NCI-H510A treated with DMSO at 0.1 percent for 48 hours (cell line): ENCODE data around the gene SPTLC1.
"Not testable (repeated sequence)": the region's sequence is repeated elsewhere in the genome, so short reads cannot be mapped to it uniquely, and the experiment has no call there.

Experiments used
- DNase-seq: peaks from one replicate; lab custom pipeline; 2025; lab: John Stamatoyannopoulos, UW

Gene SPTLC1

DNA sequence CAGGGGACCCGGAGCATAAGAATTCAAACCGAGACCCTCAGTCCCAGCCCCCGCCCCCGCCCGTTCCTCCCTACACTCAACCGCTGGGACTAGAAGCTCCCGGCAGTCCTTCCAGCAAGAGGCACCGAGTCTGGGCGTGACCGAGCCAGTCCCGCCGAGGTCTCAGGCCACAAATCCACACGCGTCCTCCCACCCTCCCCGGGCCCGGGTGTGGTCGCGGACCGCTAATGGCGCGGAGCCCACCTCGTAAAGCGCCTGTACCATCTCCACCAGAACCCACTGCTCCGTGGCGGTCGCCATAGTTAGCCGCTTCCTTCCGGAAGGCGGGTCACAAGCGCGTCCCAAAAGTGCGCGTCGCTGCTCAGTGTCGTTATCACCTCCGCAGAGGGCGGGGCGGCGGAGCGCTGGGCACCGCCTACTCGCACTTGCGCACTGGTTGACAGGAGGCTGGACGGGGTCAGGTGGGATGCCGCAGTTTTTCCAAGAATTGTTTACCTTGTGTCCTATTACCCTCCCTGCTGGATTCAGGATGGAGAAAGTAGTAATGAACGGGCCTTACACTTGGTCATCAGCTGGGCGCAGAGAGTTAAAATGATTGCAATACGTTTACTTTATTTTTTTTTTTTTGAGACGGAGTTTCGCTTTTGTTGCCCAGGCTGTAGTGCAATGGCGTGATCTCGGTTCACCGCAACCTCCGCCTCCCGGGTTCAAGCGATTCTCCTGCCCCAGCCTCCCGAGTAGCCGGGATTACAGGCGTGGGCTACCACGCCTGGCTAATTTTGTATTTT, at the start of gene SPTLC1:
Gene SPTLC1 (minus strand): TSS at position 343 of the 788 bp plus-strand sequence. CDS start 43 bp downstream, at position 300.
- DNase-seq = peak; percentile 93

DNA sequence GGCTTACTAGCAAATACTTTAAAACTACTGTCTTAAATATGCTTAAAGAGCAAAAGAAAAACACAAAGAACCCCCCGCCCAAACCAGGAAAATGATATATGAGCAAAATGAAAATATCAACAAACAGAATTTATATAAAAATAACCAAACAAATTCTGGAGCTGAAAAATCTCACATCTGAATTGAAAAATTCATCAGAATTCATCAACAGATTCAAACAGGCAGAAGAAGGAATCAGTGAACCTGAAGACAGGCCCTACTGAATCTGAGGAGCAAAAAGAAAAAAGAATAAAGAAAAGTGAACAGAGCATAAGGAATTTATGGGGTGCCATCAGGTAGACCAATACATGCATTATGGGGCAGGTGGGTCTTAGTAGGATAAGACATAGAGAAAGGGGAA, 49.8 kb upstream of the SPTLC1 start:
- DNase-seq = no peak

GRCh38 chr9:92164490-92164889, 49.3 kb upstream of the SPTLC1 start:
- no peak for DNase-seq

DNA sequence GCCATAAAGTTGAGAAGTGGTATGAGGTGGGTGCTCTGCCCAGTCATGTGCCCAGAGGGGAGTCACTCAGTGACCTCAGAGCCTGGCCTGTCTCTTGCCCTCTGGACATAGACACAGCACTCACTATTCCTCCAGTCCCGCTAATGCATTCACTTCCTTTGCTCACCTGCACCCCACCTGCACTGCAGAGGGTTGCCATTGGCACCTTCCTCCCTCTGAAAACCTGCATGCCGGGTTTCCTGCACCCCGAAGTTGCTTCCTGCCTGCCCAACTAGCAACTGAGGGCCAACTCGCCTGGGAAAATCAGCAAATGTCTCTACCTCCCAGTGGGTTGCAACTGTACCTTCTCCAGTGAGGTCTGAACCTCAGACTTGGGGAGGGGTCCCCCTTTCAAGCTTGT, 48.1 kb upstream of the SPTLC1 start:
- no peak for DNase-seq

- DNase-seq = no peak
Measured at GRCh38 chr9:92160786-92161185, 45.6 kb upstream of the SPTLC1 start.

DNA sequence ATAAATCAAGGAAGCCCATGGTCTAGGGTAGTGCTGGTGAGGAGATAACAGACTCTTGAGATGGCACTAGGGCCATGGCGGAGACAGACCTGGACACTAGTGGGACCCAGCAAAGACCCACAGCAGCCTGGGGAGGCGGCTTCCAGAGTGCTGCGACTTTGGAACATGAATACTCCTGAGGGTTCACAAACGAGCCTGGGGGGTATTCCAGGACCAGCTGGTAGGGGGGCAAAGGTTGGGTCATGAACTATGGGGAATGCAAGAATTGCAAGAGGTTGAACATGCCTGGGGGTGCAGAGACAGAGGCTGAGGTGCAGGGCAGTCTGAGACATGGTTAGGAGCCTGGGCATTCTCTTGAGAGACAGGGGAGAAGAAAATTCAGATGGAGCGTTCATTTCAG, 43.8 kb upstream of the SPTLC1 start:
- DNase-seq = no peak

- no peak for DNase-seq
Measured at GRCh38 chr9:92158097-92158601, 42.9 kb upstream of the SPTLC1 start.

DNA sequence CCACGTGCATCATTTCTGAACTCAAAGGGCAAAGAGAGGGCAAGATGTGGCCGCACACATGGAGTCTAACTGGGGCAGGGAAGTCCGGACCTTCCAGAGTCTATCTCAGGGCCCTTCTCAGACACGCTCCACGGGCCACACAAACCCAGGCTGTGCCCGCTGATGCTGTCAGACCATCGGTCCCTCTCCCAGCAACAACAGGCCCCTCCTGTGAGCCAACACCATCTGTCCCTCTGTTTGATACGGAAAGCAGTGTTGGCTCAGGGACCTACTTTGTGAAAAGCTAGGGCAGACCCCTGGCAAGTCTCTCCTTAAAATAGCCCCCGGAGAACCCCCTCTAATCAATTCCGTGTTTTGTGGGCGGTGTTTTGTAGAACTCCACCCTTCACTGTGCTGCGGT, 40.5 kb upstream of the SPTLC1 start:
- not testable (repeated sequence) for DNase-seq

GRCh38 chr9:92155221-92155620, 40.0 kb upstream of the SPTLC1 start:
- DNase-seq = no peak

- not testable (repeated sequence) for DNase-seq
Measured at GRCh38 chr9:92153466-92154415, 38.5 kb upstream of the SPTLC1 start.

GRCh38 chr9:92151691-92152393, 36.6 kb upstream of the SPTLC1 start:
- peak; percentile 18 for DNase-seq

GRCh38 chr9:92150501-92151470, 35.6 kb upstream of the SPTLC1 start:
- not testable (repeated sequence) for DNase-seq

- no peak for DNase-seq
Measured at GRCh38 chr9:92147852-92148180, 32.6 kb upstream of the SPTLC1 start.

DNA sequence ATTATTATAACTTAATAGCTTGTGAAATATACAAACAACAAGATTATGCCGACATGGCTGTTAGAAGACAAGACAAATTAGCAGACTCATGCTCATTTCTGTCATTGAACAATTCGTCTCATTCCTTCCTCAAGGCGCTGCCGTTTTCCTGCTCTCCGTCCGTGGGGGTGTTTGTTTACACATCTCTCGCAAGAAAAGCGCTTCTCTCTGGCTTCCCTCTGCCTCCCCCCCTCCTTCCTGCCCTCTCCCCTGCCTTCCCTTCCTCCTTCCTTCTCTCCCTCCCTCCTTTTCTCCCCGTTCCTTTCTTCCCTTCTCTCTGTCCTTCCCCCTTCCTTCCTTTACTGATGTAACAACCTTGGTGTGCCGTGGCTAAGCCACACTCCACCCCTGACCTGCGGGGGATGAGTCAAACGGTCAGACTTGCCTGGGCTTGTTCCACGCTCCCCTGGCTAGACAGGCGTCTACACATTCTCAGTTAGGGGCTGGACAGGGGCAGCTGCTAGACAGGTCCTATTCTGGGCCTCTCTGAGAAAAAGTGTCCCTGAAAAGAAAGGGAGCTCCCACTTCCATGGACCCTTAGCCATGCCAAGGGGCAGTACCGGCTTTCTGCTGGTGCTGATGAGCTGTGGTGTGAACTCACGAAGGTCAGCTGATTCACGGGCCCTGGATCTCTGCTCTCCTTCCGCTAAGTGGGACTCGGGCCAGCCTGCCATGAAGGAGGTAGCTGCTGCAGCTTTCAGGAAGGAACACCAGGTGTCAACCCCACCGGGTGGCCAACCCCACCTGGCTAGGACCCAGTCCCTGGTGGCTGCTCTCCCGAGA, 32.0 kb upstream of the SPTLC1 start:
- DNase-seq = peak; percentile 46

GRCh38 chr9:92146610-92147009, 31.4 kb upstream of the SPTLC1 start:
- DNase-seq = no peak

DNA sequence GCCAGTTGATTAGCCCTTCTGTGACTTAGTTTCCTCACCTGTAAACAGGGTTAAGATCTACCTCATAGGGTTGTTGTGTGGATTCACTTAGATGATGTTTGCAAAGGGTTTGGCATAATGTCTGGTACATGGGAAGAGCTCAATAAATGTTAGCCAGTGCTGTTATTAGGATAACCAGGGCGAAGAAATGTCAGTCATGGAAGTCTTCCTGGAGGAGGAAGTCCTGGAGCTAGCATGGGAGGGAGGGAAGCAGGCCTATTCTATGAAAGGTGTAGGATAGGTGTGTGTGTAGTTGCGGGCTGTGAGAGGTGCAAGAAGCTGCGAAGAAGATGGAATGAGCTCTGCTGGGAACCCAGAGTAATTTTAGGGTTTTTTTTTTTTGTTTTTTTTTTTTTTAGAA, 30.6 kb upstream of the SPTLC1 start:
- DNase-seq = not testable (repeated sequence)

GRCh38 chr9:92142329-92142728, 27.1 kb upstream of the SPTLC1 start:
- DNase-seq = no peak

DNA sequence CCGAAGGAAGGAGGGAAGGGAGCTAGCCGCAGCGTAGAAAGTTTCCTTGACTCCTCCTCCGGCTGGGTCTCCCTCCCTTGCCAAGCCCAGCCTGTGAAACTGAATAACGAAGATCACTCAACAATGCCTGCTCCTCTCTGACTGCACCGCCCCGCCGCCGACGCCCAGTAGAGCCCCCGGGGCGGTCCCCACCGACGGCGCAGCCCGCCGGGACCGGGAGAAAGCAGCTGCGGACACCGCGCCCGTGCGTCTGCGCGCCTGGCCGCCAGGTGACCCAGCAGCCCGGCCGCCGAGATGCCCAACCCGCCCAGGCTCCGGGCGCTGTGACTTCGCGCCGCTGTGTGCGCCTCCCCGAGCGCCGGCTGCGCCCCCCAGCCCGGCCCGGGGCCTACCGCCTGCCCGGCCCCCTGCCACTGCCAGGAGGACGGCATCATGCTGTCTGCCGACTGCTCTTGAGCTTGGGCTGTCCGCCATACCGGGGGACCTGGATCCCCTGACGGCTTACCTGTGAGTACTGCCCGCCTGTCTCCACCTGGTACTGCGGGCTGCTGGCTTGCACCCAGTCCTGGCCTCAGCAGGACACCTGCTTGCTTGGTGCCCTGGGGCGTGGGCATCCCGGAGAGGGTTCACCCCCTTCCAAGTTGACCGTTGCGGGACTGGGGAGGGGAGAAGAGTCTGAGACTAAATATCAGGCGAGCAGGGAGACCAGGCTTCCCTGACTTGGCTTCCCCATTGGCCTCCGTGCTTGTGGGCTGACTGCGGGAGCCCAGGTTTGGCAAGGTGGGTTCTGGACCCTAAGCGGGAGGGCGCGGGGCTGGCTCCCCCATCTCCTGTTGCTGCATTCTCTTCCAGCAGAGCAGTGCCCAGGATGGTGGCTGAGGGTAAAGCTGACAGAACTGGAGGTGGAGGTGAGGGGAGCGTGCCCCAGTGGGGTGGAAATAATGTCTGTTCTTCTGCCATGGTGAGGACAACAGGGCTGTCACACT, 26.2 kb upstream of the SPTLC1 start:
- peak; percentile 21 for DNase-seq

GRCh38 chr9:92140754-92141143, 25.5 kb upstream of the SPTLC1 start:
- no peak for DNase-seq
